NK-92 (cell line): ENCODE data around the gene TFB1M.

Experiments
- DNase-seq: peaks from one replicate; lab custom pipeline; 2025; ENCODE audit not compliant: unreplicated experiment; lab: John Stamatoyannopoulos, UW

Gene TFB1M

DNA sequence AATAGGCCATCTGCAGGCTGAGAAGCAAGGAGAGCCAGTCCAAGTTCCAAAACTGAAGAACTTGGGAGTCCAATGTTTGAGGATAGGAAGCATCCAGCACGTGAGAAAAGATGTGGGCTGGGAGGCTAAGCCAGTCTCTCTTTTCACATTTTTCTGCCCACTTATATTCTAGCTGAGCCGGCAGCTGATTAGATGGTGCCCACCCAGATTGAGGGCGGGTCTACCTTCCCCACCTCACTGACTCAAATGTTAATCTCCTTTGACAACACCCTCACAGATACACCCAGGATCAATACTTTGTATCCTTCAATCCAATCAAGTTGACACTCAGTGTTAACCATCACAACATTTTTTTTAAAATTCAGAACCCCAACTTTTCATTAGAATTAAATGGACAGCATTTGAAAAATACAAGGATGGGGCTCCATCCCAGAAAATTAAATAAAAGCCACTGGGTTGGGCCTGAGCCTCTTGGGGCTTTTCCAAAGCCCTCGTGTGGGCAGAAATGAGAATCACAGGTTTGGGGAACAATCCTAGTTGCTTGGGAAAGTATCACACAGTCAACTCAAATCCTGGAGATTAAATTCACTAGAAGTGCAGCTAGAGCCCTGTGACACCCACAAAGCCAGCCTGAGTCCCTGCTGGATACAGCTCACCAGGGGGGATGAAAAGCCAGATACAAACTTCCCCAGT, 48.3 kb downstream of the TFB1M start:
- DNase-seq: no peak

DNA sequence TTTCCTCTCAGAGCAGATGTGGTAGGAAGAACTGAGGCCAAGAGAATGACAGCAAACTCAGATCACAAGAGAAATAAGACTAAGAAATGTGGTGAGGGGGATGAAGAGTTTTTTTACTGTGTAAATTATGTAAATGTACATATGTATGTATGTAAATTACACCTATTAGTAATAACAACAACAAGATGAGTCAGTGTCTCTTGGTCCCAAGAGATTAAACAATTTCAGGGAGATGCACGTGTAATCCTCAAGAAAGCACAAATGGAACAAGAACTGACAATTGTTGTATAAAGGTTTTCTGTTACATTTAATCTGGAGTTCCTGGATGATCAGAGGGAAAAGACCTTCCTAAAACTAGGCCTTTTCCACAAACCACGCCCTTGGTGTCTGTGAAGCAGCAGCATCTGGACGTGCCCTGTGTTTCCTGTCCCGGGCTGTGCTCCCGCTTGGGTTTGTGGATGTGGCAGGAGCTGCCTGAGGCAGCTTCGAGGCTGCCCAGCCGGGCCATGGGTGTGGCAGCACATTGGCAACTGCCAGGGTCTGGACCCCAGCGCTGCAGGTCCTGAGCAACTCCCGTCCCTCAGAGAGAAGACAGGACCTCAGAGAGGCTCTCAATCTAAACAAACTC, 49.5 kb downstream of the TFB1M start:
- no peak for DNase-seq

DNA sequence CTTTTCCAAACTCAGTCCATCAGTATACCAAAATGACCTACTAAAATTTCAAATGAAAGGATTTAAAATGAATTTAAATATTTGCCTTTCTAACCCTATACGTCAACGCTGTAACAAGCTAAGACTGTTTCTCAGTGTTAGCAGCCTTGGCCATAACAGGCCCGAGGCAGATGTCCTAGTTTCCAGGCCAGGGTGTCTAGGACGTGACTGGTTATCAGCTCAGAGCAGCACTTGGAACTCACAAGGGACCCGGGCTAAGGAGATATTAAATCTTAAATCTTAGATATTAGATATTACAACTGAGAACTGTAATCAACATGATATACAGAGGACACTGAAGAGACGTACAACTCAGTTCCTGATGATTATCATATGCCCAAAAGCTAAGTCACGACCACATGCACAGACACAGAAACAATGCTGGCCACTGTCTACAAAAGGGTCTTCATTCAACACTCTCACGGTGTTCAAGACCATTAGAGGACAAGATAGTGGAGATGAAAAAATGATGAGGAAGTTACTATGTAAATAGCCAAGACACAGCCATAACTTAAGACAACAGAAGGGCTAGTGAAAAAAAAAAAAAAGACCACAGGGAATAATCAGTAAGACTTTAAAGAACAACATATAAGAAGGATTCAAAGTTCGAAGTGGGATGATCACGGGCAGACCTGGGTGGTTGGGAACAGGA, 50.8 kb downstream of the TFB1M start, which contains the start of gene CLDN20:
TSS of gene CLDN20 (plus strand) at position 641 of the 691 bp plus-strand sequence. CDS start 11,707 bp downstream, outside the sequence.
- no peak for DNase-seq

DNA sequence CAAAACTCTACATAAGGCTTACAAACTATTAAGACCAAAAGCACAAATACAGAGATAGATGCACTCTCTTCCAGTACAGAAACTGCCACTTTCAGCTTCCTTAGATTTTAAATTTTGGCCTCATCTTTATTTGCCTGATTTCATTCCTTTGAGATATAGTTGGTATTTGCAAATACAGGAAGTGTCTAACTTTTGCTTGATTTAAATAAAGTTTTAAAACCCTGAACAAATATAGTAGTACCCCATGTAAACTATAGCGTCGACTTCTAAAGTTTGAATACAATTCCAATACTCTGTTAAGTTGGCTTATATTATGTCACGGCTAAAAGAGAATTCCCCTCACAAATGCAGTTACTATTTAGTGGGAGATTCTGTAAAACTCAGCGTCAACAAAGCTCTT, 51.6 kb downstream of the TFB1M start:
- DNase-seq: no peak

DNA sequence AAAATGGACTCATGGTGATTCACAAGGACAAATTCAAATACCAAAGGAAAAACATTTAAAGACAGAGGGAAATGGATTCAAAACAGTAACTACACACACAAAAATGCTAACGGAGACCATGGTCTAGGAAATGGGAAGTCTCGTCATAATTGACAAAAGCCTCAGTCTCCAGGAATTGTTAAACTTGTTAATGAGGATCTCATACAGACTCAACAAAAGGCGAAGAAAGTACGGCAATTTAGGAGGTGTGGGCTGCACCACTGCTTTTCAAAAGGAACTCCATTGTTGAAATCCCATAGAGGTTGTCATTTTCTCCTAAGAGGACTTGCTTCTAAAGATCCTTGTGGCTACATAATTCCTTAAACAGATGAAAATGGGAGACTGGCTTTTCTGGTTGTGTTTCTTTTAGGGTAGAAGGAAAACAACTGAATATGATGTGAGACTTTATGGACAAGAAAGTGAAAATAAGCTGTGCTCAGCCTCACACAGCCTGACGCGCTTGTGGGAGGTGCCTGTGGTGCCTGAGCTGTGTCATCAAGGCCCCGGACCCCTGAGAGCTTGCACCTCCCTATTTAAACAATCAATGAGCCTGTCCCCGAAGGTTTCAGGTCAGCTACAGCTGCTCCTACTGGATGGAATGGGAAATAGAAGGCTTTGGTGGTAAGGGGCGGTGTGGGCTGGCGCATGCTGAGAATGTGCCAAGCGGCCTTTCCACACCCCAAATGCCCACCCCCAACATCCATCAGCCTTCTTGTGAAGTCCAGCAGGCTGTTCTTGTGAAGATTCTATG, 53.0 kb downstream of the TFB1M start:
- DNase-seq: no peak

DNA sequence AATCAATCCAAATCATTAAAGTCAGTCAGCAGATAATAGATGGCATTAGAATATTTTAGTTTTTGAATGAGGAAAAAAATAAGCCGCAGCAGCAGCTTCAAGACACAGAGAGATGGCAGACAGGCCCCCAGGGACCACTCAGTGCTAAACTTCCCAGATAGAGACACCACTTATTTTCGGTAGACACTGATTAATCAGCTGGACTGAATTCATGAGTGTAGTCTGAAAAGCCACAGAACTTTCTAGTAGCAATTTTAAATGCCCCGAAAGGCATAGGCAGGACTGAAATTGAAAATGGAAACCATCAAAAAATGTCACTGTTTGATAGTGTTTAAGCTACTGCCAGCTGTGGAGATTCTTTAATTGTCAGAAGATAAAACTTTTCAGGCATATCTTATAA, 53.6 kb downstream of the TFB1M start:
- no peak for DNase-seq

DNA sequence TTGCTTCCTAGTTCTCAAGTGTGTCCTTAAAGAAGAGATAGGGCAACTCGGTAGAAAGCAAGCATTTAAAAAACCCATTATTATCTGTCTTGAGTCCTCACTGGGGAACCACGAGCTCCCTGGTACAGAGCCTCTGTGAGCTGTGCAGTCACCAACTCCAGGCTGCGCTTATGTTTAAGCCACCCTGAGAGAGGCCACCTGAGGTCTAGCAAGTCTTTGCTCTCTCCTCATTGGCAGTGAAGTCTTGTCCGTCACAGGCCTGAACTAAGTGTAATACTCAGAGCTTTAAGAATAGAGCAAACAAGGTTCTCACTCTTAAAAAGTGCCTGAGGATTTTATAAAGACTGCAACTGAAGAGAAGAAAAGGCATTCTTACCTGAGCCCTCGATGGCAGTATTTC, 54.4 kb downstream of the TFB1M start:
- DNase-seq: no peak

DNA sequence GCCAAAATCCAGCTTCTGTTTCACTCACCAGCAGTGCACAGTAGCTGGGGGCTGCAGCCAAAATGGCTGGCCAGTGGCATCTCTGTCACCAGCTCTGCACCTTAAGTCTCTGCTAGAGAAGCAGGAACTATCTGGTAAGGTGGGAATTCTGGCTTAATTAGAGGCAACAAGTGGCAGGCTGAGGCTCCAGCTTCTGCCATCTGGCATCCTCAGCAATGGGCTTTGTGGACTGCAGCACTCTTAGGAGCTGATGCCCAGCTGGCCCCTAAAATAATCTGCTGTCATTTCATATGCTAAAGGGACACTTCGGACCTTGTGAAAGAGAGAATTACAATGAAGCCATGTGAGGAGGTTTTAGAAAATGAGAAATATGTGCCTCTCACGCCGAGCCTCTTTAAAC, 55.1 kb downstream of the TFB1M start:
- no peak for DNase-seq

DNA sequence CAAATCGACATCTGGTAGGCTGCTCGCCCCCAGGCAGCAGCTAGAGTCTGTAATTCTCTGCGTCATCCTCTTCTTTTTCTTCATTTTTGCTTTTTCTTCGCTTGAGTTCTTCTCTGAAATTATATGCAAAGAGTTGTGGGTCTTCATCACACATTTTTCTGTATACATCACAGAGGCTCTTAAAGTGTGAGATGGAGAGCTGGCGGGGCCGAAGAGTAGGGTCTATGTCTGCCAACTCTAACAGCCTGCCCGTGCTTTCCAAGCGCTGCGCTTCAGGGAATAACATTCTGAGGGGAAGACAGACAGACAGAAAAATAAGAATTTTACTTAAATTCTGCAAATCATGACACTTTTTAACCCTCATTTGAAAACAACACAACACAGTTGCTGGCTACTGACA, 56.5 kb downstream of the TFB1M start:
- no peak for DNase-seq

DNA sequence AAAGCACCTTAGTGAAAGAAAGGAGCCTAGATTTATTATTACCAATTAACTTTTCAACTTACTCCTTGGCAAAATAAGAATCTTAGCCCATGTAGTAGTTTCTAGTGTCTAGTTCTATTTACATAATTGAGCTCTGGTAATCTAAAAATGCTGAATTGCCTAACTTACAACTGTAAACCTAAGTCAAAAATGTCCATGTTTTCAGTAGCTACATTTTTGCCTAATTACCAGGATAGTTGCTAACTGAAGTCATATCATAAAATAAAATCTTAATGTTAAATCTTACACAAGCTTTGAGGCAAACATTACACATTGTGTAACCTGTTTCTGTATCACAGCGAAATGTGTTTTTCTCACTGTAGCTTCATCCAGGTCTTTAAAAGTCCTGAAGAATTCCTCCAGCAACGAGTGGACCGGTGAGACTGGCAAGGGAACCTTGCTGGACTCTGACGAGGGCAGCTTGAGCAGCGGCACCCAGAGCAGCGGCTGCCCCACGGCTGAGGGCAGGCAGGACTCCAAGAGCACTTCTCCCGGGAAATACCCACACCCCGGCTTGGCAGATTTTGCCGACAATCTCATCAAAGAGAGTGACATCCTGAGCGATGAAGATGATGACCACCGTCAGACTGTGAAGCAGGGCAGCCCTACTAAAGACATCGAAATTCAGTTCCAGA, 58.0 kb downstream of the TFB1M start:
- DNase-seq: no peak

DNA sequence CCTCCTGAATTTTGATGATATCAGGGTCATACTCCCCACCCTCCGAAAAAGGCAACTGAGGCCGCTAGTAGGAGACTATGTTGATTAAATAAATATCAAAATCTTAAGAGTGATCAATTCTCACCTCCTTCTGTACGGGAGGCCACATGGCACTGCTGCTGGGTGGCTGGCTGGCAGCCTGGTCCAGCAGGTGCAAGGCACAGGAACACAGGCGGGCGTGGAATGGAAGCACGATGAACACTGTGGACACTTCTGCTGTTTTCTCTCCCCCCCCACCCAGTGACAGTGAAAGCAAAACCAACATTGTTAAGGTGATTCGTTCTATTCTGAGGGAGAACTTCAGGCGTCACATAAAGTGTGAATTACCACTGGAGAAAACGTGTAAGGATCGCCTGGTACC, 60.1 kb downstream of the TFB1M start:
- no peak for DNase-seq

DNA sequence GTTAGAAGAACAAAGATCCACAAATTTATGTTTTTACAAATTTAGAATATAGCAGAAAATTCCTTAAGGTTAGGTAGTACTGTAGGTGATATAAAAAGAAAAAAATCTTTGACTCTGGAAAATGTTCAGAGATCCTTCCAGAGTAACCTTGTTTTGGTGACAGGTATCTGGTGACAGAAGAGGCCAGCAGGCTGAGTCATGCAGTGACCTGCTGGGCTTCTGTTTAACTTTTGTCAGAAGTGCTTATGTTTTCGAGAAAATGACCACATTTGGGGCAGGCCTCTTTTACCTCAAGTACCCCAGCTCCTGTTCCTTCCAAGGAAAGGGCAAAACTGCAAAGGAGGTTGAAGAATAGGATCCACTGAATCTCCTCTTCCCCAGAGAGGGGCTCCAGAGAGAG, 60.9 kb downstream of the TFB1M start:
- no peak for DNase-seq

DNA sequence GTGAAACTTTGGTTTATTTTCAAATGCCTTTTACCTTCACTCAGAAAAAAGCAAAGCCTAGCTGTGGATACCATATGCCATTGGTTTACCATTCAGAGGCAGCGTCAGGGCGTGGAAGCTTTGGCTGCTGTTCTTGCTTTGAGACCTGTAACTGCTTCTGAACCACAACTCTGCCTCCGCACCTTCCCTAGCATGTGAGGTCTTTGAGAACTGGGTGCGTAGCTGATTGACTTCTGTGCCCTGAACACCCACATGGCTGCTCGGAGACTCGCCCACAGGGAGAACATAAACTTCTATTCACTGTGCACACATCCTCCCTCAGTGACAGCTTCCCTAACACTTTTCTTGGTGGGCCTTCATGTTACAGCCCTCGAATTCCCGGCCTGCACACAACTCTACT, 61.7 kb downstream of the TFB1M start:
- no peak for DNase-seq

DNA sequence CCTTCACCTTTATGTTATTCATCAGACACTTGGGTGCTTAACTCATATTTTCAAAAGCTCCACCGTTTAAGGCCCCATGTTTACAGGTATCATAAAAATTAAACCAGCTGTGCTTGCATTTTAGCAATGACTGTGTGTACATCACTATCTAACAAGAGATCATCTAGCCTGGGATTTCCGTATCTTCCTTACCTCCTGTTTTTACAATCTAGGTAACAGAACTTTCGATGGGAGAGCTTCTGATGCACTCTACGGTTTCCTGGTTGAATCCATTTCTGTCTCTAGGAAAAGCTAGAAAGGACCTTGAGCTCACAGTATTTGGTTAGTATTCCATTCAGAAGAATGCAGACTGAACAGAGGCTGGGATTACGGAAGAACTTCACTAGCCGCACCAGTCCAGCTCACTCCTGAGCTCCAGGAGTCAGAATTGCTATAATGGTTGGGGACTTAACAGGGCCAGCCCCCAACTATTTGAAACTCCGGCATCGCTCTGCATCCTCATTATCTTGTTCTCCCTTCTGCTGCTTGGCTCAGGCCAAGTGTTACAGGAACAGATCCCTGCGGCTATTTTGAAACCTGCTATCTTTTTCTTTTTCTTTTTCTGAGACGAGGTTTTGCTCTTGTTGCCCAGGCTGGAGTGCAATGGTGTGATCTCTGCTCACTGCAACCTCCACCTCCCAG, 63.4 kb downstream of the TFB1M start:
- no peak for DNase-seq

DNA sequence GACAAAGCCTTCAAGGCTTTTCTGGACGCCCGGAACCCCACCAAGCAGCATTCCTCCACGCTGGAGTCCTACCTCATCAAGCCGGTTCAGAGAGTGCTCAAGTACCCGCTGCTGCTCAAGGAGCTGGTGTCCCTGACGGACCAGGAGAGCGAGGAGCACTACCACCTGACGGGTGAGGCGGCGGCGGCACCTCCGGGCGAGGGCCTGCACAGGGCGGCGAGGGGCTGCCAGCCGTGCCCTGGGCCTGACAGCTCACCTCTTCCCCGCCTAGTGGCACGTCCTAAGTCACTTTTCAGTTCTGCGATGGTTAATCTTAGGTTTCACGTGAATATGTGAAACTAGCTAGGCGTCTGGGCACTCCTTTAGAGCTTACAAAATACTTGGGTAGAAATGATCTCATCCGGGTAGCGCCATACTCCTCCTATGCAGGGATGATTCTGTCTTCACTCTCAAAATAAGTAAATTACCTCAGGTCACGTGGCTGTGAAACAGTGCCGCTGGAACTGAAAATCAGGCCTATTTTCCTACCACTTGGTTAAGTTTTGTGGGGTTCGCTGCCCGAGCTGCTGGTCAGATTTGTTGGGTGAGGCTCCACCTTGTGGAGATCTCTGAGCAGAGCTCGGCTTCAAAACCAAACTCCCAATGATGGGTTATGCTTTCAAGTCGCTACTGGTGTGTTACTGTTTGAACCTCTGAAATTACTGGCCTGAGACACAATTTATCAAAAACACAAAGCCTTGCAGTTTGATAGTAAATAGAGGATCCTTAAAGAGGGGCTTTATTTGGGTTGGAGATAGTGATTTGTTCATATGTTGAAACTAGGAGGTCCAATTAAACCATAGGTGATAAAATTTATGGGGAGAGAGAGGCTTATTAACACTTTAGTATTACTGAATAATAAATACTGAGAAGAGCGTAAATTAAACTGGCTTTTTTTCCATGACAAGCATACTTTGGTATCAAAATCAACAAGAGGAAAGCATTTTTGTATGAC, 66.0 kb downstream of the TFB1M start:
- DNase-seq: no peak

DNA sequence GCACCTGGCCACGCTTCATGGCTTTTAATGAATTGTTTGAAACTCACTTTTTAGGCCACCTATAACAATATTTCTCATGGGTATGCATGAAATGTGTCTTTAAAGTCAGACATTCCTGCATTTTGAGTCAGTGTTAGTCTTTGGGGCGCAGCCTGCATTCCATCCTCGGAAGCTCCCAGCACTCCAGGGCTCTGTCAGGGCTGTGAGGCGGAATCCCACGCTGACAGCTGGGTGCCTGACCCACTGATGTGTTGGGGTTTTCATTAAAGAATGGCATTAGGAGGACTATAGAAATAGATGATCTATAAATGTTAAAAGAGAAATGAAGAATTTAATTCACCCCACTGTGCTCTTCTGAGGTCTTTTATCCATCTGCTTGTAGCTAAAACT, 66.7 kb downstream of the TFB1M start:
- no peak for DNase-seq

DNA sequence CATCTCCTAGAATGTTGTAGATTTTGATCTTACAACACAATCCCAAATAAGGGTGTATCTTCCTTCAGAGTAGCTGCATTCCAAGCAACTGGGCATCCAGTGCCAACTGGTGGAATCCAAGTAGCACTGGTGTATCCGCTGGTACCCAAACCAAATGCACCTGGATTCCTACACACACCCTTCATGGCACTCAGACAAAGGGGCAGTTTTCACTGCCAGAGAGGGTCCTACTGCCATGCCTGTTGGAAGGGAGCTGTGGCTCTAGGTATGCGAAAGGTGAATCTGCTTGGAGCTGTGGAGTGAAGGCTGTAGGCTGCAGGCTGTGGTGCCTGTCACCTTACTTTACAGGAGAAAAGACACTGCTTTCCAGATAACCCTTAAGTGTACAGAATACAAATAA, 67.5 kb downstream of the TFB1M start:
- no peak for DNase-seq

DNA sequence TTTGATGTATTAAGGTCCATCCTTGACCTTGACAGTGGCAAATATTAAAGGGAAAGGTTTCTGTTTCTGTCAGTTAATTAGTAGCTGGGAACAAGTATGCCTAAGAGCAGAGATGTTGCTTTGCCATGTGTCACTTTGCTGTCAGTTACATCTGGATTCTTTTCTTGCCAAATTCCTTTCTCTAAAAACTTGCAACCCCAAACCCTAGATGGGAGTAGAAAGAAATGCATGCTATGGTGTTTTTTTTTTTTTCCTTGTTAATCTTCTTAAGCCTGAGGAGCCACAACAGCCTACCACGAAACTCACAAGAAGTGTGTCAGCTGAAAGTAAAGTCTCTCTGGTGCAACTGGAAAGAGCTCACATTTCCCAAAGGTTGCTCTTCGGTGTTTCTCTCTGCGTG, 68.5 kb downstream of the TFB1M start:
- DNase-seq: no peak

DNA sequence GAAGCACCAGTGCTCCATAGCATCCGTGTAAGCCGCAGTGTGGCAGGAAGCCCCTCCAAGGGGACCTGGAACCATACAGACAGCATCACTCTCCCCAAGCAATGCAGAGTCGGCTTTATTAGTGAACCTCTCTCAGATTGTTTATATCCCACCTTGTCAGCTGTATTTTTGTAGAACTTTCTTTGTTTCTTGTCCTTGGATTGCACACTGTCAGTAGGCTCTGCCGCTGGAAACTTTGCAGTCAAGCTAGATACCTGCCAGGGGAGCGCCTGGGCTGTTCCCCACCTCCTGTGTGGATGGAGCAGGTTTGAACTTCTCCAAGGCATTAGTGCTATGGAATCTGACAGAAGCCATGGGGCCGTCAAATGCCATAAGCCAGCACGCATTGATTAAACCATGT, 69.1 kb downstream of the TFB1M start:
- no peak for DNase-seq
